ENCODE data around the gene KRT9. TPM values are rescaled to one million over a fixed set of nuclear protein-coding genes. Genes with fewer than 3 reads are reported as not detected.

KRT9 gene
- total and polyA plus RNA-seq, 2 of the 13 experiments (the other 11 are each of a cell fraction or from before 2014, with no cell fraction given), result not detected

GRCh38 chr17:41548844-41549595, 22.8 kb downstream of the KRT9 start (continued):
- TF ChIP-seq ZNF597 (CRISPR knock-in tag; IDR thresholded peaks at IDR 0.05) (no peak), ZNF543 (CRISPR knock-in tag; IDR thresholded peaks at IDR 0.05) (peak; percentile 100), ZFP36L1 (CRISPR knock-in tag; IDR thresholded peaks at IDR 0.05) (no peak), YEATS2 (CRISPR knock-in tag; IDR thresholded peaks at IDR 0.05; ENCODE audit: borderline replicate concordance) (peak; percentile 36; the same call in 1 of the 2 replicates), EZH2 (conservative IDR thresholded peaks at IDR 0.05; ENCODE audit: low read depth, low read length) (no peak), CREB1 (IDR thresholded peaks at IDR 0.05) (no peak), CREB1 (CRISPR knock-in tag; IDR thresholded peaks at IDR 0.05) (peak; percentile 41; the same call in 1 of the 2 replicates), SRF (IDR thresholded peaks at IDR 0.05; ENCODE audit: low read depth, low read length) (no peak; the same call in 1 of the 2 replicates), ZNF614 (CRISPR knock-in tag; IDR thresholded peaks at IDR 0.05; ENCODE audit: borderline replicate concordance) (peak; percentile 41; the same call in 1 of the 2 replicates), ZNF281 (CRISPR knock-in tag; IDR thresholded peaks at IDR 0.05; ENCODE audit: borderline replicate concordance) (no peak), SP4 (CRISPR knock-in tag; IDR thresholded peaks at IDR 0.05) (peak; percentile 63; the same call in 1 of the 2 replicates), KLF6 (CRISPR knock-in tag; IDR thresholded peaks at IDR 0.05) (no peak; the same call in 1 of the 2 replicates), ZNF256 (CRISPR knock-in tag; conservative IDR thresholded peaks at IDR 0.05) (no peak), HBP1 (CRISPR knock-in tag; IDR thresholded peaks at IDR 0.05; ENCODE audit: low read depth) (peak; percentile 27)

All from HepG2 (cell line).